CD1c-positive myeloid dendritic cell (primary cell): ENCODE data around the gene RPL9.
"Not testable (repeated sequence)": the region's sequence is repeated elsewhere in the genome, so short reads cannot be mapped to it uniquely, and the experiment has no call there.

Experiments
- DNase-seq: peaks from one replicate; pipeline ENCODE4 v3.0.0-alpha.2; 2016; ENCODE audit errors: extremely low spot score

RPL9 gene

GRCh38 chr4:39458505-39459300 is at the start of gene RPL9, which contains the start of gene LIAS:
RPL9 (minus strand) TSS chr4:39458922; CDS start chr4:39458439, 483 bp downstream.
LIAS (plus strand) TSS chr4:39459056; CDS start chr4:39459118, 62 bp downstream.
- DNase-seq: peak; percentile 99

GRCh38 chr4:39505581-39505980 is 46.9 kb upstream of the RPL9 start:
- DNase-seq: no peak

DNA sequence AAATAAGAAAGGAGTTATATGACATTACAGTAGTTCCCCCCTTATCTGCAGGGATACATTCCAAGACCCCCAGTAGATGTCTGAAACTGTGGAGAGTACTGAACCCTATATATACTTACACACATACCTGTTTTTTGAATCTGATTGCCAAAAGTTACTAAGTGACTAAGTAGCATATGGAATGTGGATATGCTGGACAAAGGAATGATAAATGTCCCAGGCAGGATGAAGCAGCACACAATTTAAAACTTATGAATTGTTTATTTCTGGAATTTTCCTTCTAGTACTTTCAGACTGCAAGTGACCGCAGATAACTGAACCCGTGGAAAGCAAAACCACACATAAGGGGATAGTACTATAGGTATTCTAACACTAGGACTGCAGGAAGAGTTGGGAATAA is 45.8 kb upstream of the RPL9 start:
- DNase-seq: no peak

DNA sequence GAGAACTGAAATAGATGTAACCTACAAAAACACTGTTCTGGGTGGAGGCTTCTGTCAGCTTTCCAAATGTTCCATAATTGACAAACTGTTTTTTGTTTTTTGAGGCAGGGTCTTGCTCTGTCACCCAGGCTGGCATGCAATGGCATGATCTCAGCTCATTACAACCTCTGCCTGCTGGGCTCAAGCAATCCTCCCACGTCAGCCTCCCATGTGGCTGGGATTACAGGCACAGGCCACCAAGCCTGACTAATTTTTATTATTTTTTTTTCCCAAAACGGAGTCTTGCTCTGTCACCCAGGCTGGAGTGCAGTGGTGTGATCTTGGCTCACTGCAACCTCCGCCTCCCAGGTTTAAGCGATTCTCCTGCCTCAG is 43.9 kb upstream of the RPL9 start:
- DNase-seq: not testable (repeated sequence)

DNA sequence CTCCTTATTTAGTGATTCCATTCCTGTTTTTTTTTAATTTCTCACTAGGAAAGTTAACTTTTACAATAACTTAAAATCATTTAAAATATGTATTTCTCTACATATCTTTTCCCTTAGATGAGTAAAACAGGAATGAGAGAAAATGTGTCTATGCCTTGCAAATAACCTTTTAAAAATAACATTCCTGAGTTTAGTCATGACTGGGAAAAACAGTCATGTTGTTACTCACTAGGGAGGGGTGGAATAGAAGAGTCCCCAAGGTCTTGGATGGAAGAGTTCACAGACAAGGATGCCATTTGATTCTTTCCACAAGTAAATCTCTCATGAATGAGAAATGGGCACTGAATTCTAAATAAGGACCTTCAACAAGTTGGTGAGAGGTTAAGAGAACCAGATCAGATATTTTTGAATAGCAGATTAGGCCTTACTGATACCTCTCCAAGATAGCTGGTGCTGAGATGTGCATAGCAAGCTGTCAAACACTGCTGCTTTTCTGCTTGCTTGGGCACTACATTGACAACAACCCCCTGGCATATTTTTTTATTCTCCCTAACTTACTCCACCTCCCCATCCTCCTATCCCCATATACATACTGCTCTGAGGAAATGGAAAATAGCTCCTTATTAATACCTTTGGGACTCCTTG is 43.4 kb upstream of the RPL9 start:
- no peak for DNase-seq

DNA sequence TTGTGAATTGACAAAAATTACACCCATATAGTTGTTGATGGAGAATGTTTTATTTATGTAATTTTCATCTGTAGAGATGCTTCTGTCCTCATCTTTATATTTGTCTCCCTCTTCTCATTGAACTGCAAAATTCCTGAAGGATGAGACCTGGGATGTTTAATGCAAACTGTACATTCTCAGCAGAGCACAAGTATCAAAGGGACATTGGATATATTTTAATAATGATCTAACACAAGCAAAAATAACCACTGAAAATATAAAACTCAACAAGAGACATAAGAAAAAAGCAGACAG is 40.0 kb upstream of the RPL9 start:
- DNase-seq: no peak

- DNase-seq: no peak
Observed at GRCh38 chr4:39497909-39498726, 39.4 kb upstream of the RPL9 start.

DNA sequence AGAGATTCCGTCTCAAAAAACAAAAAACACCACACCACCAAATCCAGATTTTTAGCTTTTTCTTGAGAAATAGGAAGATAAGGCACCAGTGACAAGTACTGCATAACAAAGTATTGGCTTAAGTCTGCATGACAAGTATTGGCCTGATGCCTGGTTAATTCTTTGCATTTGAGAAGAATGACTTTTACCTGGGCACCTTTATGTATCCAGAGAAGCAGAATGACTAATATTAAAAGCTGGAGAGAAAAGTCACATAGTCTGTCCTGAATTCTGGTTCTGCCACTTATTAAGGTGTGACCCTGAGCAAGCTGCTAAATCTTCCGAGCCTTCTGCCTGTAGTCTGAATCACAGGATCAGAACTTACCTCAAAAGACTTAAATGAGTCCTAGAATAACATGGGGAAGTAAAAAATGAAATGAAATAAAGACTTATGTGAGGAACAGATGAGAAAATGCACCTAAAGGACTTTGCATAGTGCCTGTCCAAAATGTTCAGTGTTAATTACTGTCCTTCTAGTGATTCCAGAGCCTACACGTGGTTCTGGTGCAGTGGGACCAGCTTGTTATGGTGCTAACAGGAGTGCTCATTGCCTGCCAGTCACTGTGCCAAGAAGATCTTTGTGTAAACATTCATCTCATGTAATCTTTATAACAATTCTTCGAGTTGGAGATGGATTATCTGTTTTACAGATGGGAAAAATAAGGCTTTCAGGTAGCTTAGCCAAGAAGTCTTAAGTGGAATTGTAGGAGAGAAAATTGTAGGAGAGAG is 36.9 kb upstream of the RPL9 start:
- no peak for DNase-seq

DNA sequence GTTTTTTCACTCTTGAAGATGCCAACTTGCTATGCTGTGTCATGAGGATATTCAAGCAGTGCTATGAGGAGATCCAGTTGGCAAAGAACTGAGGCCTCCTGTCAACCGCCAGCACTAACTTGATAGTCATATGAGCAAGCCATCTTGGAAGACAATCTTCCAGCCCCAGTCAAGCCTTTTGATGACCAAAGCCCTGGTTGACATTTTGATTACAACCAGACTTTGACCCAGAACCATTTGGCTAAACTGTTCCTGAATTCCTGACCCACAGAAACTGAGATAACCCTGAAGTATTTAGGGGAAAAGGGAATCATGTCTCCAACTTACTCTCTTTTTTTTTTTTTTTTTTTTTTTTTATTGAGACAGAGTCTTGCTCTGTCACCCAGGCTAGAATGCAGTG is 35.6 kb upstream of the RPL9 start:
- DNase-seq: no peak

- DNase-seq: no peak
Observed at GRCh38 chr4:39490322-39490721, 31.6 kb upstream of the RPL9 start.

DNA sequence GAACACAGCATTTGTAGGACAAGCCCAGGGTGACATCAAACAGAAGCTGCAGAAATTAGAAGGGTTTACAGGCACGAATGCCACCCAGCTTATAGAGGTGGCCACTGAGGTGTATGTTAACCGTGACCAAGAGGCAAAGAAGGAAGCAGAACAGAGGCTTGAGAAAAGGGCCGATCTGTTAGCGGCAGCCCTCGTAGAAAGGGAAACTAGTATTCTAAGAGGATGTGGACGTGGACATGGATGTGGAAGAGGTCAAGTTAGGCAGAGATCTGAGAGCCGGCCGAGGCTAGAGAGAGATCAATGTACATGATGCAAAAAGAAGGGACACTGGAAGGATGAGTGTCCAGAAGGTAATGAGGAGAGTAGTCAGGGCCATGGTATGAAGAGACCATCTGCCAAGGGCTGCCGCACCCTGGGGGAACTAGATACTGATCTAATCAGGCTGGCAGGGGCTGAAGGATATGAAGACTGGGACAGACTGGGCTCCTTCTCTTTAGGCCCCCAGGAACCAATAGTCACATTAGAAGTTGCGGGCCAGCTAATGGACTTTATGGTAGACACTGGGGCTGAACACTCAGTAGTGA is 27.6 kb upstream of the RPL9 start:
- DNase-seq: peak; percentile 25

GRCh38 chr4:39484582-39485272 is 26.0 kb upstream of the RPL9 start:
- DNase-seq: peak; percentile 71

- DNase-seq: peak; percentile 47
Observed at GRCh38 chr4:39480902-39481695, 22.4 kb upstream of the RPL9 start.

GRCh38 chr4:39480251-39480650 is 21.5 kb upstream of the RPL9 start:
- no peak for DNase-seq

GRCh38 chr4:39476187-39476895 is 17.6 kb upstream of the RPL9 start:
- DNase-seq: no peak

DNA sequence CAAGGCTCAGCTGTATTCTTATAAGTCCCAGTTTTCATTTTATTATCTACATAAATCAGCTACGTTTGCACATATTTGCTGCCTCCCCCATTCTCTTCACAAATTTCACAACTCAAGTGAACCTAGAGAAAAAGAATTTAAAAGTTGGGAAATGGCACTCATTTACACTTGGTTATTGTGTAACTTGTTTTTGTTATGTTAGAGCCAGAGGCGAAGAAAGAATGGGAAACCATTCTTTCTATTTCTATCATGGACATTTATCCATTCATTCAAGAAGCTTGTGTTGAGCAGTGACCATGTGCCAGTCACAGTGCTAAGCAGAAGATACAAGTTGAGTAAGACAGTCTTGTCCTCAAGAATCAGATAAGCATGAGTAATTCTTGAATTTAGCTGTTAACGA is 13.7 kb upstream of the RPL9 start:
- DNase-seq: no peak

DNA sequence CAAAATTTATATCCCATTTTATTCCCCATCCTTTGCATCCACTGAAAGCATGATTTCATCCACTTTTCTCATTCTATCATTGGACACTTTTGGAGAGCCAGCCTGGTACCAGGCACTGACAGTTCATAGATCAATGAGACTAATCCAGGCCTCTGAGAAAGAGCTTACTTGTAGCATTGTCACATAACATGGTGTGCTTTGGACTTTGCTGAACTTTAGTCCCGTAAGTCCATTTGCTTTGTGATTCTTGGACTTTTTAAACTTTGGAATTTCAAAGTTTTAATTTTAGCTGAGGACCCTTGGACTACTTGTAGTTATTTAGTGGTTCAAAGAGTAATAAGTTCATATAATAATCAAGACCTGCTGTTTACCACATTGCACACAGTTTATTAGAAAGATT is 11.7 kb upstream of the RPL9 start:
- DNase-seq: no peak

- peak; percentile 88 for DNase-seq
Observed at GRCh38 chr4:39469429-39470077, 10.8 kb upstream of the RPL9 start.

DNA sequence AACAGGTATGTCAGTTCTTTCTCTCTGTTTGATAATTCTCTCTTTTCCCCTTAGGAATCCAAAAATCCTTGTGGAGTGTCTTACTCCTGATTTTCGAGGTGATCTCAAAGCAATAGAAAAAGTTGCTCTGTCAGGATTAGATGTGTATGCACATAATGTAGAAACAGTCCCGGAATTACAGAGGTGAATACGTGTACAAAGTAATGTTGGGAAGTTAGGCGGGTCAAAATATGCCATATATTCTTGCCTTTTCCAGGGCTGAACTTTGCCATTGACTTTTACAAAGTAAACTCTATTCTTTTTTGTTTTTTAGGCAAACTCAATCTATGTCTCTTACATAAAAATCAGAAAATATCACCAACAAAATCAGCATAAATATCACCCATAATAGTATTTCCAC is 8.7 kb upstream of the RPL9 start:
- no peak for DNase-seq
